HepG2 (cell line): ENCODE measurements around the gene TMEM129. TPM values are rescaled to one million over a fixed set of nuclear protein-coding genes. Genes with fewer than 3 reads are reported as not detected.

Source experiments
- ARID2 ChIP-seq: sonication (generic); formaldehyde crosslinking; IDR thresholded peaks from 2 replicates; pipeline ENCODE4 v1.8.1; 2022; ENCODE audit warnings: mild to moderate bottlenecking, missing genetic modification reagents, borderline replicate concordance
- ATF1 ChIP-seq: IDR thresholded peaks from 2 replicates; pipeline ENCODE4 v1.6.1; 2016; ENCODE audit warnings: mild to moderate bottlenecking, control low read depth
- CREB1 ChIP-seq, 2 experiments: fragments of 450-650 bp in 1 of 2; IDR thresholded peaks; 2 replicates each; pipeline ENCODE4 v1.6.1; 2016 to 2017; ENCODE audit warnings: control low read depth in 1 of 2, mild to moderate bottlenecking in 1 of 2, missing compliant biosample characterization in 1 of 2, missing genetic modification characterization in 1 of 2
- KLF13 ChIP-seq: sonication (generic); formaldehyde crosslinking; IDR thresholded peaks from 2 replicates; pipeline ENCODE4 v1.4.0; 2020; ENCODE audit warnings: mild to moderate bottlenecking, missing genetic modification reagents
- MIXL1 ChIP-seq: IDR thresholded peaks from 2 replicates; pipeline ENCODE4 v1.6.1; 2016
- NFE2L2 ChIP-seq: fragments of 150-350 bp; IDR thresholded peaks from 2 replicates; pipeline ENCODE4 v1.6.1; 2014; ENCODE audit warnings: low read length
- SNAI1 ChIP-seq: sonication (generic); formaldehyde crosslinking; IDR thresholded peaks from 2 replicates; pipeline ENCODE4 v1.5.0; 2020; ENCODE audit warnings: mild to moderate bottlenecking, missing genetic modification reagents, borderline replicate concordance
- ZNF33A ChIP-seq: sonication (generic); formaldehyde crosslinking; IDR thresholded peaks from 2 replicates; pipeline ENCODE4 v1.5.1; 2020; ENCODE audit warnings: missing genetic modification reagents, mild to moderate bottlenecking, moderate library complexity, borderline replicate concordance
- polyA plus RNA-seq, 8 experiments: library from polyadenylated mRNA; depleted of rRNA in 3 of 8; stranded (reverse) in 7 of 8; unstranded in 1 of 8; fragments of >200 nt; fragmentation: Illumina TruSeq in 4 of 8; extraction: Trizol in 4 of 8; gene quantifications; 2 replicates each; pipeline versions ENCODE4 v1.2.1 to v1.2.3, GENCODE V29; 2011 to 2016; ENCODE audit warnings: low read depth in 4 of 8, missing spikeins in 1 of 8, mixed read lengths in 1 of 8; ENCODE audit not compliant: insufficient read depth in 1 of 8
- total RNA-seq, 5 experiments: library from RNA; depleted of rRNA; stranded (reverse); fragments of >200 nt; fragmentation: Illumina TruSeq; extraction: Trizol; gene quantifications; 2 replicates each; pipeline ENCODE4 v1.2.3, GENCODE V29; 2016; ENCODE audit warnings: low read depth in 1 of 5
- TF ChIP-seq, protein P1 (sequence below): sonication (generic); formaldehyde crosslinking; IDR thresholded peaks from 2 replicates; pipeline ENCODE4 v1.5.0; 2020; ENCODE audit warnings: mild to moderate bottlenecking, missing genetic modification reagents, borderline replicate concordance
- TF ChIP-seq, protein P2 (sequence below): sonication (generic); formaldehyde crosslinking; IDR thresholded peaks from 2 replicates; pipeline ENCODE4 v1.5.1; 2020; ENCODE audit warnings: mild to moderate bottlenecking, missing genetic modification reagents, borderline replicate concordance
- TF ChIP-seq, protein P3 (sequence below), 2 experiments: sonication (generic) in 1 of 2; formaldehyde crosslinking in 1 of 2; IDR thresholded peaks; 2 replicates each; pipeline versions ENCODE4 v1.6.1 to v1.9.0; 2014 to 2022; ENCODE audit warnings: antibody characterized with exemption in 1 of 2, borderline replicate concordance in 1 of 2, inconsistent platforms in 1 of 2, low read depth in 1 of 2, missing genetic modification reagents in 1 of 2

The TMEM129 gene
- total and polyA plus RNA-seq, 2 of the 13 experiments (the other 11 are each of a cell fraction or from before 2014, with no cell fraction given) = 19.0 to 25.8 TPM

DNA sequence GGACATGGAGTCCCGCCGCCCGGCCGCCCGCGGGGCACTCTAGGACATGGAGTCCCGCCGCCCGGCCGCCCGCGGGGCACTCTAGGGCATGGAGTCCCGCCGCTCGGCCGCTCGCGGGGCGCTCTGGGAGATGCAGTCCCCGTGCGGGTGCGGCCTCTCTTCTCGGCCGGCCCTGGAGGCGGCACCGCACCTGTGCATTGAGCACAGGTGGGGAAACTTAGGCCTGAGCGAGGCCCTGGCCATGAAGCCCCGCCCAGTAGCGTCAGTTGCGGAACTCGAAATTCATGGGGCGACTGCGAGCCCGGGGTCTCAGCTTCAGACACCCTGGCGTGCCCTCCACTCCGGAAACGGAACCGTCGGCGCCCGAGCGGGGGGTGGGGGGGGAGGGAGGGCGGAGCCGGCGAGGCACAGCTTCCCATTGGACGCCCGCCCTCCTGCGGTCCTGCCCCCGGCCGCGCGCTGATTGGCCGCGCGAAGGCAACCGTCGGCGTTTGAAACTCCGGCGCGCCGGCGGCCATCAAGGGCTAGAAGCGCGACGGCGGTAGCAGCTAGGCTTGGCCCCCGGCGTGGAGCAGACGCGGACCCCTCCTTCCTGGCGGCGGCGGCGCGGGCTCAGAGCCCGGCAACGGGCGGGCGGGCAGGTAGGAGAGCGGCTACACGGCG is at the start of gene TMEM129, which contains the start of gene TACC3 (continued):
- TF ChIP-seq, protein P1, sequence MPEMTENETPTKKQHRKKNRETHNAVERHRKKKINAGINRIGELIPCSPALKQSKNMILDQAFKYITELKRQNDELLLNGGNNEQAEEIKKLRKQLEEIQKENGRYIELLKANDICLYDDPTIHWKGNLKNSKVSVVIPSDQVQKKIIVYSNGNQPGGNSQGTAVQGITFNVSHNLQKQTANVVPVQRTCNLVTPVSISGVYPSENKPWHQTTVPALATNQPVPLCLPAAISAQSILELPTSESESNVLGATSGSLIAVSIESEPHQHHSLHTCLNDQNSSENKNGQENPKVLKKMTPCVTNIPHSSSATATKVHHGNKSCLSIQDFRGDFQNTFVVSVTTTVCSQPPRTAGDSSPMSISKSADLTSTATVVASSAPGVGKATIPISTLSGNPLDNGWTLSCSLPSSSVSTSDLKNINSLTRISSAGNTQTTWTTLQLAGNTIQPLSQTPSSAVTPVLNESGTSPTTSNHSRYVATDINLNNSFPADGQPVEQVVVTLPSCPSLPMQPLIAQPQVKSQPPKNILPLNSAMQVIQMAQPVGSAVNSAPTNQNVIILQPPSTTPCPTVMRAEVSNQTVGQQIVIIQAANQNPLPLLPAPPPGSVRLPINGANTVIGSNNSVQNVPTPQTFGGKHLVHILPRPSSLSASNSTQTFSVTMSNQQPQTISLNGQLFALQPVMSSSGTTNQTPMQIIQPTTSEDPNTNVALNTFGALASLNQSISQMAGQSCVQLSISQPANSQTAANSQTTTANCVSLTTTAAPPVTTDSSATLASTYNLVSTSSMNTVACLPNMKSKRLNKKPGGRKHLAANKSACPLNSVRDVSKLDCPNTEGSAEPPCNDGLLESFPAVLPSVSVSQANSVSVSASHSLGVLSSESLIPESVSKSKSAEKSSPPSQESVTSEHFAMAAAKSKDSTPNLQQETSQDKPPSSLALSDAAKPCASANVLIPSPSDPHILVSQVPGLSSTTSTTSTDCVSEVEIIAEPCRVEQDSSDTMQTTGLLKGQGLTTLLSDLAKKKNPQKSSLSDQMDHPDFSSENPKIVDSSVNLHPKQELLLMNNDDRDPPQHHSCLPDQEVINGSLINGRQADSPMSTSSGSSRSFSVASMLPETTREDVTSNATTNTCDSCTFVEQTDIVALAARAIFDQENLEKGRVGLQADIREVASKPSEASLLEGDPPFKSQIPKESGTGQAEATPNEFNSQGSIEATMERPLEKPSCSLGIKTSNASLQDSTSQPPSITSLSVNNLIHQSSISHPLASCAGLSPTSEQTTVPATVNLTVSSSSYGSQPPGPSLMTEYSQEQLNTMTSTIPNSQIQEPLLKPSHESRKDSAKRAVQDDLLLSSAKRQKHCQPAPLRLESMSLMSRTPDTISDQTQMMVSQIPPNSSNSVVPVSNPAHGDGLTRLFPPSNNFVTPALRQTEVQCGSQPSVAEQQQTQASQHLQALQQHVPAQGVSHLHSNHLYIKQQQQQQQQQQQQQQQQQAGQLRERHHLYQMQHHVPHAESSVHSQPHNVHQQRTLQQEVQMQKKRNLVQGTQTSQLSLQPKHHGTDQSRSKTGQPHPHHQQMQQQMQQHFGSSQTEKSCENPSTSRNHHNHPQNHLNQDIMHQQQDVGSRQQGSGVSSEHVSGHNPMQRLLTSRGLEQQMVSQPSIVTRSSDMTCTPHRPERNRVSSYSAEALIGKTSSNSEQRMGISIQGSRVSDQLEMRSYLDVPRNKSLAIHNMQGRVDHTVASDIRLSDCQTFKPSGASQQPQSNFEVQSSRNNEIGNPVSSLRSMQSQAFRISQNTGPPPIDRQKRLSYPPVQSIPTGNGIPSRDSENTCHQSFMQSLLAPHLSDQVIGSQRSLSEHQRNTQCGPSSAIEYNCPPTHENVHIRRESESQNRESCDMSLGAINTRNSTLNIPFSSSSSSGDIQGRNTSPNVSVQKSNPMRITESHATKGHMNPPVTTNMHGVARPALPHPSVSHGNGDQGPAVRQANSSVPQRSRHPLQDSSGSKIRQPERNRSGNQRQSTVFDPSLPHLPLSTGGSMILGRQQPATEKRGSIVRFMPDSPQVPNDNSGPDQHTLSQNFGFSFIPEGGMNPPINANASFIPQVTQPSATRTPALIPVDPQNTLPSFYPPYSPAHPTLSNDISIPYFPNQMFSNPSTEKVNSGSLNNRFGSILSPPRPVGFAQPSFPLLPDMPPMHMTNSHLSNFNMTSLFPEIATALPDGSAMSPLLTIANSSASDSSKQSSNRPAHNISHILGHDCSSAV = no peak
- TF ChIP-seq NFE2L2 (no peak), ZNF33A (CRISPR knock-in tag) (no peak), ATF1 (CRISPR knock-in tag) (no peak), CREB1 (IDR thresholded peaks at IDR 0.05) (peak; percentile 55), CREB1 (CRISPR knock-in tag; IDR thresholded peaks at IDR 0.05) (0 out of 2 replicates have a peak, but pooled peaks have one; percentile 23), MIXL1 (CRISPR knock-in tag) (no peak), SNAI1 (CRISPR knock-in tag) (no peak), ARID2 (CRISPR knock-in tag) (no peak), KLF13 (no peak)
- TF ChIP-seq, protein P2, sequence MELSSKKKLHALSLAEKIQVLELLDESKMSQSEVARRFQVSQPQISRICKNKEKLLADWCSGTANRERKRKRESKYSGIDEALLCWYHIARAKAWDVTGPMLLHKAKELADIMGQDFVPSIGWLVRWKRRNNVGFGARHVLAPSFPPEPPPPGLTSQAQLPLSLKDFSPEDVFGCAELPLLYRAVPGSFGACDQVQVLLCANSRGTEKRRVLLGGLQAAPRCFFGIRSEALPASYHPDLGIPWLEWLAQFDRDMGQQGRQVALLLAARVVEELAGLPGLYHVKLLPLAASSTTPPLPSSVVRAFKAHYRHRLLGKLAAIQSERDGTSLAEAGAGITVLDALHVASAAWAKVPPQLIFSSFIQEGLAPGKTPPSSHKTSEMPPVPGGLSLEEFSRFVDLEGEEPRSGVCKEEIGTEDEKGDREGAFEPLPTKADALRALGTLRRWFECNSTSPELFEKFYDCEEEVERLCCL (CRISPR knock-in tag) = no peak
- TF ChIP-seq, protein P3, sequence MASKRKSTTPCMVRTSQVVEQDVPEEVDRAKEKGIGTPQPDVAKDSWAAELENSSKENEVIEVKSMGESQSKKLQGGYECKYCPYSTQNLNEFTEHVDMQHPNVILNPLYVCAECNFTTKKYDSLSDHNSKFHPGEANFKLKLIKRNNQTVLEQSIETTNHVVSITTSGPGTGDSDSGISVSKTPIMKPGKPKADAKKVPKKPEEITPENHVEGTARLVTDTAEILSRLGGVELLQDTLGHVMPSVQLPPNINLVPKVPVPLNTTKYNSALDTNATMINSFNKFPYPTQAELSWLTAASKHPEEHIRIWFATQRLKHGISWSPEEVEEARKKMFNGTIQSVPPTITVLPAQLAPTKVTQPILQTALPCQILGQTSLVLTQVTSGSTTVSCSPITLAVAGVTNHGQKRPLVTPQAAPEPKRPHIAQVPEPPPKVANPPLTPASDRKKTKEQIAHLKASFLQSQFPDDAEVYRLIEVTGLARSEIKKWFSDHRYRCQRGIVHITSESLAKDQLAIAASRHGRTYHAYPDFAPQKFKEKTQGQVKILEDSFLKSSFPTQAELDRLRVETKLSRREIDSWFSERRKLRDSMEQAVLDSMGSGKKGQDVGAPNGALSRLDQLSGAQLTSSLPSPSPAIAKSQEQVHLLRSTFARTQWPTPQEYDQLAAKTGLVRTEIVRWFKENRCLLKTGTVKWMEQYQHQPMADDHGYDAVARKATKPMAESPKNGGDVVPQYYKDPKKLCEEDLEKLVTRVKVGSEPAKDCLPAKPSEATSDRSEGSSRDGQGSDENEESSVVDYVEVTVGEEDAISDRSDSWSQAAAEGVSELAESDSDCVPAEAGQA (IDR thresholded peaks at IDR 0.05; ENCODE audit: low read depth) = peak; percentile 52; the same call in 1 of the 2 replicates
- TF ChIP-seq, protein P3 (CRISPR knock-in tag; IDR thresholded peaks at IDR 0.05; ENCODE audit: borderline replicate concordance) = 0 out of 2 replicates have a peak, but pooled peaks have one; percentile 5
